HG03469 (cell line): ENCODE results near the gene GTF2F1.
A peak's percentile ranks its signal among the peaks of the same experiment; 100 is the strongest.
"Not testable (repeated sequence)": the region's sequence is repeated elsewhere in the genome, so short reads cannot be mapped to it uniquely, and the experiment has no call there.

Source experiments
- ATAC-seq: cut with Tn5 transposase; IDR thresholded peaks from one replicate; pipeline ENCODE4 v1.9.1; 2021; ENCODE audit warnings: mild to moderate bottlenecking, moderate library complexity, moderate number of reproducible peaks; ENCODE audit not compliant: unreplicated experiment

Gene GTF2F1

GRCh38 chr19:6393074-6393982, at the start of gene GTF2F1:
Gene GTF2F1 (minus strand): TSS chr19:6393164. CDS start chr19:6392995, 169 bp downstream.
- ATAC-seq: no peak

- no peak for ATAC-seq
Measured at GRCh38 chr19:6442087-6442688, 49.2 kb upstream of the GTF2F1 start.

- no peak for ATAC-seq
Measured at GRCh38 chr19:6440905-6441304, 47.9 kb upstream of the GTF2F1 start.

- ATAC-seq: no peak
Measured at GRCh38 chr19:6439743-6440142, 46.8 kb upstream of the GTF2F1 start.

- no peak for ATAC-seq
Measured at GRCh38 chr19:6433663-6434062, 40.7 kb upstream of the GTF2F1 start, which contains the start of gene SLC25A41. Gene SLC25A41 (minus strand): TSS chr19:6433763. CDS start chr19:6433693, 70 bp downstream.

GRCh38 chr19:6433165-6433564, 40.2 kb upstream of the GTF2F1 start:
- ATAC-seq: no peak

- no peak for ATAC-seq
Measured at GRCh38 chr19:6431891-6432290, 38.9 kb upstream of the GTF2F1 start.

GRCh38 chr19:6429419-6430221, 36.7 kb upstream of the GTF2F1 start:
- no peak for ATAC-seq

GRCh38 chr19:6428692-6429418, 35.9 kb upstream of the GTF2F1 start:
- ATAC-seq: not testable (repeated sequence)

GRCh38 chr19:6427131-6427530, 34.2 kb upstream of the GTF2F1 start:
- no peak for ATAC-seq

- no peak for ATAC-seq
Measured at GRCh38 chr19:6425732-6426620, 33.0 kb upstream of the GTF2F1 start.

- peak; percentile 73 for ATAC-seq
Measured at GRCh38 chr19:6424939-6425731, 32.2 kb upstream of the GTF2F1 start.

- ATAC-seq: no peak
Measured at GRCh38 chr19:6424195-6424938, 31.4 kb upstream of the GTF2F1 start, which contains the start of gene KHSRP. Gene KHSRP (minus strand): TSS chr19:6424811. CDS start chr19:6424701, 110 bp downstream.

GRCh38 chr19:6423499-6424194, 30.7 kb upstream of the GTF2F1 start:
- no peak for ATAC-seq

GRCh38 chr19:6421075-6422014, 28.4 kb upstream of the GTF2F1 start:
- ATAC-seq: no peak

- no peak for ATAC-seq
Measured at GRCh38 chr19:6418562-6418932, 25.6 kb upstream of the GTF2F1 start.
